GM12878 (cell line): ENCODE data around the gene TRAP1. TPM values are rescaled to one million over a fixed set of nuclear protein-coding genes. Genes with fewer than 3 reads are reported as not detected.

ENCODE experiments used
- ATAC-seq: fragments of 200-7000 bp; cut with Tn5 transposase; 3 replicates; pipeline ENCODE4 v1.9.1; 2020; ENCODE audit warnings: mild to moderate bottlenecking, moderate library complexity
- BruUV-seq: library from RNA; stranded (reverse); fragments of 400-500 nt; replicated peaks from 2 replicates; lab custom pipeline; 2021; lab: Mats Ljungman, UMichigan
- CTCF ChIA-PET: fragments of 300-600 bp; sonication (Branson Sonifier 250); formaldehyde crosslinking; extraction: SDS; loops from one replicate; lab custom pipeline; 2021; ENCODE audit warnings: inconsistent platforms; lab: Yijun Ruan, JAX
- POLR2A ChIA-PET: fragments of 350-600 bp; formaldehyde crosslinking; extraction: SDS; loops from one replicate; lab custom pipeline; 2021; ENCODE audit warnings: inconsistent platforms; lab: Charles Lee
- RAD21 ChIA-PET: fragments of 300-600 bp; sonication (Branson Sonifier 250); formaldehyde crosslinking; loops from one replicate; lab custom pipeline; 2023; ENCODE audit warnings: antibody characterized with exemption; ENCODE audit not compliant: unreplicated experiment; lab: Charles Lee
- SMC1A ChIA-PET: fragments of 300-600 bp; sonication (Branson Sonifier 250); formaldehyde crosslinking; loops from one replicate; lab custom pipeline; 2023; ENCODE audit not compliant: unreplicated experiment, uncharacterized antibody; lab: Charles Lee
- DNase-seq: peaks from one replicate; pipeline ENCODE4 v3.0.0-alpha.2; 2011; ENCODE audit warnings: low read depth, low spot score
- FAIRE-seq: peaks from 3 replicates; lab custom pipeline; 2011; peaks lifted over from hg19 to GRCh38; lab: Jason Lieb, UNC
- H2AFZ ChIP-seq: 2 replicates; pipeline ENCODE4 v1.6.0; 2011; ENCODE audit warnings: low read depth, low read length, control low read depth; ENCODE audit not compliant: control insufficient read depth
- H3K27ac ChIP-seq: 2 replicates; pipeline ENCODE4 v1.5.1; 2011; ENCODE audit warnings: control low read depth; ENCODE audit not compliant: control insufficient read depth, insufficient read depth
- H3K27me3 ChIP-seq, 2 experiments: replicated peaks in 1 of 2; 2 replicates each; pipeline versions ENCODE4 v1.6.0 to v1.6.1; 2011; ENCODE audit warnings: low read length in 1 of 2; ENCODE audit not compliant: control insufficient read depth in 2 of 2, insufficient read depth in 2 of 2
- H3K36me3 ChIP-seq, 2 experiments: 2 replicates each; pipeline ENCODE4 v1.5.1; 2011; ENCODE audit warnings: low read length in 1 of 2; ENCODE audit not compliant: control insufficient read depth in 2 of 2, insufficient read depth in 2 of 2
- H3K4me1 ChIP-seq: 2 replicates; pipeline ENCODE4 v1.6.1; 2011; ENCODE audit warnings: mild to moderate bottlenecking, low read length, moderate library complexity, mixed read lengths; ENCODE audit not compliant: control insufficient read depth, insufficient read depth
- H3K4me2 ChIP-seq: 2 replicates; pipeline ENCODE4 v1.6.0; 2011; ENCODE audit warnings: control low read depth; ENCODE audit not compliant: control insufficient read depth, insufficient read depth
- H3K4me3 ChIP-seq: fragments of 200-600 bp; sonication (generic); 2 replicates; pipeline ENCODE4 v1.5.1; 2016
- H3K79me2 ChIP-seq: 2 replicates; pipeline ENCODE4 v1.6.0; 2011; ENCODE audit warnings: low read length; ENCODE audit not compliant: control insufficient read depth, insufficient read depth
- H3K9ac ChIP-seq: 2 replicates; pipeline ENCODE4 v1.8.0; 2011; ENCODE audit warnings: low read length, control low read depth, mixed read lengths; ENCODE audit not compliant: control insufficient read depth, insufficient read depth
- H3K9me3 ChIP-seq: replicated peaks from 3 replicates; pipeline ENCODE4 v1.5.1; 2011; ENCODE audit warnings: mild to moderate bottlenecking, low read length; ENCODE audit not compliant: control insufficient read depth, insufficient read depth
- H4K20me1 ChIP-seq: 2 replicates; pipeline ENCODE4 v1.6.0; 2011; ENCODE audit not compliant: control insufficient read depth, insufficient read depth
- GATAD2B ChIP-seq: fragments of 450-650 bp; conservative IDR thresholded peaks from 2 replicates; pipeline ENCODE4 v1.6.1; 2017; ENCODE audit warnings: low read depth, mild to moderate bottlenecking, moderate library complexity
- IKZF1 ChIP-seq: fragments of 450-650 bp; conservative IDR thresholded peaks from 2 replicates; pipeline ENCODE4 v1.6.1; 2017; ENCODE audit warnings: antibody characterized with exemption, mild to moderate bottlenecking
- JUND ChIP-seq: IDR thresholded peaks from 2 replicates; pipeline ENCODE4 v1.6.1; 2012; ENCODE audit warnings: low read depth, mild to moderate bottlenecking, low read length, improper control_type of control experiment, moderate library complexity
- MLLT1 ChIP-seq: fragments of 450-650 bp; IDR thresholded peaks from 2 replicates; pipeline ENCODE4 v1.6.1; 2016; ENCODE audit warnings: mild to moderate bottlenecking
- NBN ChIP-seq: fragments of 450-650 bp; IDR thresholded peaks from 2 replicates; pipeline ENCODE4 v1.6.1; 2016
- NR2F1 ChIP-seq: fragments of 450-650 bp; conservative IDR thresholded peaks from 2 replicates; pipeline ENCODE4 v1.6.1; 2017; ENCODE audit warnings: mild to moderate bottlenecking
- NRF1 ChIP-seq: conservative IDR thresholded peaks from 2 replicates; pipeline ENCODE4 v1.6.1; 2011; ENCODE audit warnings: mild to moderate bottlenecking, low read depth, low read length, improper control_type of control experiment
- SPI1 ChIP-seq: IDR thresholded peaks from 2 replicates; pipeline ENCODE4 v1.6.1; 2011; ENCODE audit warnings: low read depth, mild to moderate bottlenecking, low read length, moderate library complexity, borderline replicate concordance; ENCODE audit not compliant: insufficient read depth
- SUPT20H ChIP-seq: IDR thresholded peaks from 2 replicates; pipeline ENCODE4 v1.6.1; 2011; ENCODE audit warnings: low read depth, mild to moderate bottlenecking, low read length, moderate library complexity, borderline replicate concordance; ENCODE audit not compliant: control insufficient read depth
- ZNF622 ChIP-seq: fragments of 450-650 bp; IDR thresholded peaks from 2 replicates; pipeline ENCODE4 v1.6.1; 2017; ENCODE audit warnings: mild to moderate bottlenecking, inconsistent platforms
- WGBS: methylation state at CpG from one replicate; pipeline ENCODE4 v1.1.6; 2016; ENCODE audit warnings: low lambda C conversion rate; ENCODE audit not compliant: insufficient replicate concordance, insufficient coverage; ENCODE audit errors: missing lambda C conversion rate; 5-methylcytosine and 5-hydroxymethylcytosine counted together
- in situ Hi-C: fragments of 300-500 bp; cut with MboI; formaldehyde crosslinking; loops from 9 replicates; pipeline ENCODE4 v1.14.3; 2018; ENCODE audit warnings: mixed read lengths
- intact Hi-C: fragments of 100-400 bp; cut with micrococcal nuclease; formaldehyde crosslinking; loops from one replicate; pipeline ENCODE4 v1.14.2; 2022; ENCODE audit not compliant: unreplicated experiment
- polyA plus RNA-seq, 11 experiments: library from polyadenylated mRNA; depleted of rRNA in 4 of 11; unstranded in 6 of 11; stranded (reverse) in 5 of 11; fragments of >200 nt; fragmentation: Nextera tagmentation in 4 of 11; fragmentation: Illumina TruSeq in 1 of 11; extraction: Ambion mirVana in 4 of 11; extraction: Trizol in 1 of 11; gene quantifications; 1 replicate in 1 of 11; 2 replicates in 10 of 11; pipeline versions ENCODE4 v1.2.1 to v1.2.3, GENCODE V29; 2011 to 2016; ENCODE audit warnings: inconsistent platforms in 2 of 11, missing spikeins in 2 of 11, low read depth in 1 of 11
- total RNA-seq, 4 experiments: library from RNA; depleted of rRNA in 3 of 4; stranded (reverse); fragments of >200 nt in 3 of 4; fragmentation: Illumina TruSeq in 1 of 4; extraction: Trizol in 1 of 4; gene quantifications; 2 replicates each; pipeline versions ENCODE4 v1.2.1 to v1.2.3, GENCODE V29; 2013 to 2021

TRAP1 gene
- total and polyA plus RNA-seq, 10 of the 15 experiments (the other 5 are each of a cell fraction or from before 2014, with no cell fraction given): 16.3 to 442 (median 241) TPM

GRCh38 chr16:3625331-3625730 lies 92.0 kb downstream of the TRAP1 start:
- Histone ChIP-seq H2AFZ (no peak overlapping the region), H3K4me2 (peak overlapping the region; percentile 85), H3K9me3 (no peaks in the 10 kb centered on the region), H3K4me3 (no peak overlapping the region), H3K27ac (peak overlapping the region; percentile 82), H4K20me1 (no peaks in the 10 kb centered on the region), H3K36me3 (no peaks in the 10 kb centered on the region), H3K27me3 (no peaks in the 10 kb centered on the region), H3K4me1 (peaks cover 41% of the 10 kb centered on the region), H3K9ac (no peak overlapping the region), H3K79me2 (peaks cover 3% of the 10 kb centered on the region)
- intact Hi-C loops: no loop called here
- in situ Hi-C loops: no loop called here
- POLR2A ChIA-PET: interaction anchor here (1.8 kb wide), 1 partner anchor 9 kb away, joined by 4 read pairs; no protein-coding TSS in a partner anchor
- BruUV-seq: no TSS peak
- TF ChIP-seq SPI1: no peak
- TF ChIP-seq NR2F1: no peak
- no peak for TF ChIP-seq SUPT20H
- no peak for TF ChIP-seq ZNF622
- TF ChIP-seq NRF1: no peak
- no peak for TF ChIP-seq NBN
- no peak for TF ChIP-seq MLLT1
- TF ChIP-seq IKZF1: no peak
- TF ChIP-seq JUND: no peak
- TF ChIP-seq GATAD2B: no peak
- CTCF ChIA-PET: no interaction called here
- DNase-seq (no peak), FAIRE-seq (no peak), ATAC-seq (no peak)
- RAD21 ChIA-PET: no interaction called here
- SMC1A ChIA-PET: interaction anchor here (1.1 to 1.2 kb wide), 2 partner anchors 11 to 14 kb away, joined by 3 read pairs; partner anchors contain the start of gene SLX4
- 69% methylated on average over 5 of the region's 5 CpGs for WGBS
